ENCODE results near the gene NIPAL3. TPM values are rescaled to one million over a fixed set of nuclear protein-coding genes. Genes with fewer than 3 reads are reported as not detected.

NIPAL3 gene
- total RNA-seq, 1 donor: 31.8 TPM

- no peaks in the 10 kb centered on the region for H3K27me3 ChIP-seq (ENCODE audit: insufficient read depth, low read length)
These were observed 36.1 kb downstream of the NIPAL3 start for GRCh38 chr1:24451746-24452145.

DNA sequence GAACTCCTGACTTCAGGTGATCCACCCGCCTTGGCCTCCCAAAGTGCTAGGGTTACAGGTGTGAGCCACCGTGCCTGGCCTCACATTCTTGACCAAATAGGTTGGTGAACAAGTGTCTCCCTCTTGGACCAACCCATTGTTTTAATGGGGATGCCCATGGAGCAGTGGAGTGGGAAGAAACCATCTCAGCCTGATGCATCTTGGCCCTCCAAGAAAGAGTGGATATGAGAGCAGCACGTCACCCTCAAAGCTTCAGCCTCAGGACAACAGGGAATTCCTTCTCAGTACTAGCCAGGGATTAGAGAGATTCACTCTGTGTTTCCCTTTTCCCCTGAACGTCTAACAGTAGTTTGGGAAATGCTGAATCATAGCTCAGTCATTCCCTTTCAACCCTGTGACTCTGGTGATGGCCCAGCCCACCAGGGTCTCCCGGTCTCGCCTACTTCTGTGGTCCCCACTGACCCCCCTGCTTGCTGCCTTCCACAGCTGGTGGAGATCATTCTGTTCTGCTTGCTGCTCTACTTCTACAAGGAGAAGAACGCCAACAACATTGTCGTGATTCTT lies 37.4 kb downstream of the NIPAL3 start:
- Histone ChIP-seq H3K79me2 (ENCODE audit: insufficient read depth, low read length) (no peaks in the 10 kb centered on the region), H3K27me3 (ENCODE audit: insufficient read depth, low read length) (no peaks in the 10 kb centered on the region), H3K4me3 (ENCODE audit: insufficient read depth, low read length) (no peak overlapping the region), H3K4me2 (ENCODE audit: insufficient read depth, low read length) (no peak overlapping the region), H3K4me1 (ENCODE audit: insufficient read depth, low read length) (peaks cover 3% of the 10 kb centered on the region), H2AFZ (ENCODE audit: low read length) (no peak overlapping the region), H3K9me3 (ENCODE audit: low read depth, low read length) (no peaks in the 10 kb centered on the region), H3K36me3 (ENCODE audit: insufficient read depth, low read length) (peaks cover 20% of the 10 kb centered on the region), H4K20me1 (ENCODE audit: insufficient read depth, low read length) (no peaks in the 10 kb centered on the region), H3K27ac (ENCODE audit: low read depth, low read length) (no peak overlapping the region)
- TF ChIP-seq, protein P1, sequence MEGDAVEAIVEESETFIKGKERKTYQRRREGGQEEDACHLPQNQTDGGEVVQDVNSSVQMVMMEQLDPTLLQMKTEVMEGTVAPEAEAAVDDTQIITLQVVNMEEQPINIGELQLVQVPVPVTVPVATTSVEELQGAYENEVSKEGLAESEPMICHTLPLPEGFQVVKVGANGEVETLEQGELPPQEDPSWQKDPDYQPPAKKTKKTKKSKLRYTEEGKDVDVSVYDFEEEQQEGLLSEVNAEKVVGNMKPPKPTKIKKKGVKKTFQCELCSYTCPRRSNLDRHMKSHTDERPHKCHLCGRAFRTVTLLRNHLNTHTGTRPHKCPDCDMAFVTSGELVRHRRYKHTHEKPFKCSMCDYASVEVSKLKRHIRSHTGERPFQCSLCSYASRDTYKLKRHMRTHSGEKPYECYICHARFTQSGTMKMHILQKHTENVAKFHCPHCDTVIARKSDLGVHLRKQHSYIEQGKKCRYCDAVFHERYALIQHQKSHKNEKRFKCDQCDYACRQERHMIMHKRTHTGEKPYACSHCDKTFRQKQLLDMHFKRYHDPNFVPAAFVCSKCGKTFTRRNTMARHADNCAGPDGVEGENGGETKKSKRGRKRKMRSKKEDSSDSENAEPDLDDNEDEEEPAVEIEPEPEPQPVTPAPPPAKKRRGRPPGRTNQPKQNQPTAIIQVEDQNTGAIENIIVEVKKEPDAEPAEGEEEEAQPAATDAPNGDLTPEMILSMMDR (IDR thresholded peaks at IDR 0.05; ENCODE audit: extremely low read depth, low read depth, low read length): no peak
- DNase-seq (ENCODE audit: insufficient read length, low spot score, missing footprints): no peak

More at GRCh38 chr1:24451746-24452145, 36.1 kb downstream of the NIPAL3 start:
- no peak overlapping the region for H3K4me2 ChIP-seq (ENCODE audit: insufficient read depth, low read length)
- TF ChIP-seq, protein P1 (IDR thresholded peaks at IDR 0.05; ENCODE audit: extremely low read depth, low read depth, low read length): no peak
- no peaks in the 10 kb centered on the region for H3K79me2 ChIP-seq (ENCODE audit: insufficient read depth, low read length)
- H2AFZ ChIP-seq (ENCODE audit: low read length): no peak overlapping the region
- no peaks in the 10 kb centered on the region for H3K9me3 ChIP-seq (ENCODE audit: low read depth, low read length)
- peaks cover 24% of the 10 kb centered on the region for H3K36me3 ChIP-seq (ENCODE audit: insufficient read depth, low read length)
- DNase-seq (ENCODE audit: insufficient read length, low spot score, missing footprints): no peak
- H3K27ac ChIP-seq (ENCODE audit: low read depth, low read length): no peak overlapping the region
- H3K4me1 ChIP-seq (ENCODE audit: insufficient read depth, low read length): peaks cover 3% of the 10 kb centered on the region
- H4K20me1 ChIP-seq (ENCODE audit: insufficient read depth, low read length): no peaks in the 10 kb centered on the region
- no peak overlapping the region for H3K4me3 ChIP-seq (ENCODE audit: insufficient read depth, low read length)

DNA sequence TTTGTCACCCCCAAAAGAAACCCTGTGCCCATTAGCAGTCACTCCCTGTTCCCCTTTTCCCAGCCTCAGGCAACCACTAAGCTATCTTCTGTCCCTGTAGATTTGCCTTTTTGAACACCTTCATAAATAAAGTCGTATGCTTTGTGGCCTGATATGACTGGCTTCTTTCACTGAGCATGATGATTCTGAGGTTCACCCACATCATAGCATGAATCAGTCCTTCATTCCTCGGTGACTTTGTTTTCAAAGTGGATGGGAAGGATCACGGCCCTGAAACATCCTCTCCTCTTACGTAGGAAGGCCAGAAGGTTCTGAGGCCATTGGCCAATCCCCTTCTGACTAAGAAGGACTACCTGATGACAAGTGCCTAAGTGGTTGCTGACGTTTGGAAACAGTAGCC lies 39.1 kb downstream of the NIPAL3 start:
- DNase-seq (ENCODE audit: insufficient read length, low spot score, missing footprints): no peak
- no peak overlapping the region for H2AFZ ChIP-seq (ENCODE audit: low read length)
- peaks cover 3% of the 10 kb centered on the region for H3K4me1 ChIP-seq (ENCODE audit: insufficient read depth, low read length)
- no peaks in the 10 kb centered on the region for H3K9me3 ChIP-seq (ENCODE audit: low read depth, low read length)
- no peak overlapping the region for H3K4me3 ChIP-seq (ENCODE audit: insufficient read depth, low read length)
- H3K27ac ChIP-seq (ENCODE audit: low read depth, low read length): peak overlapping the region; percentile 55
- H3K27me3 ChIP-seq (ENCODE audit: insufficient read depth, low read length): no peaks in the 10 kb centered on the region
- H4K20me1 ChIP-seq (ENCODE audit: insufficient read depth, low read length): no peaks in the 10 kb centered on the region
- H3K36me3 ChIP-seq (ENCODE audit: insufficient read depth, low read length): peaks cover 16% of the 10 kb centered on the region
- TF ChIP-seq, protein P1 (IDR thresholded peaks at IDR 0.05; ENCODE audit: extremely low read depth, low read depth, low read length): no peak
- H3K4me2 ChIP-seq (ENCODE audit: insufficient read depth, low read length): no peak overlapping the region
- no peaks in the 10 kb centered on the region for H3K79me2 ChIP-seq (ENCODE audit: insufficient read depth, low read length)

GRCh38 chr1:24455272-24455671 lies 39.7 kb downstream of the NIPAL3 start:
- no peak for DNase-seq (ENCODE audit: insufficient read length, low spot score, missing footprints)
- Histone ChIP-seq H4K20me1 (ENCODE audit: insufficient read depth, low read length) (no peaks in the 10 kb centered on the region), H3K9me3 (ENCODE audit: low read depth, low read length) (no peaks in the 10 kb centered on the region), H3K4me3 (ENCODE audit: insufficient read depth, low read length) (no peak overlapping the region), H3K27me3 (ENCODE audit: insufficient read depth, low read length) (no peaks in the 10 kb centered on the region), H2AFZ (ENCODE audit: low read length) (no peak overlapping the region), H3K4me1 (ENCODE audit: insufficient read depth, low read length) (peaks cover 3% of the 10 kb centered on the region), H3K4me2 (ENCODE audit: insufficient read depth, low read length) (no peak overlapping the region), H3K79me2 (ENCODE audit: insufficient read depth, low read length) (no peaks in the 10 kb centered on the region), H3K27ac (ENCODE audit: low read depth, low read length) (peak overlapping the region; percentile 55), H3K36me3 (ENCODE audit: insufficient read depth, low read length) (peaks cover 15% of the 10 kb centered on the region)
- TF ChIP-seq, protein P1 (IDR thresholded peaks at IDR 0.05; ENCODE audit: extremely low read depth, low read depth, low read length): no peak

All from osteoblast (primary cell).